GM12891 (cell line): ENCODE results near the gene HMGCL.

Experiments
- PAX5 ChIP-seq: IDR thresholded peaks from 2 replicates; pipeline ENCODE4 v1.6.1; 2011; ENCODE audit warnings: low read length, moderate library complexity, mild to moderate bottlenecking; ENCODE audit not compliant: insufficient read depth, severe bottlenecking
- POLR2A ChIP-seq: IDR thresholded peaks from 2 replicates; pipeline ENCODE4 v1.6.1; 2011; ENCODE audit warnings: low read depth, low read length, control low read depth
- POLR2AphosphoS5 ChIP-seq: IDR thresholded peaks from 2 replicates; pipeline ENCODE4 v1.6.1; 2011; ENCODE audit warnings: low read depth, low read length, control low read depth
- POU2F2 ChIP-seq: IDR thresholded peaks from 2 replicates; pipeline ENCODE4 v1.6.1; 2011; ENCODE audit warnings: low read depth, mild to moderate bottlenecking, control low read depth, low read length, moderate library complexity
- SPI1 ChIP-seq: IDR thresholded peaks from 2 replicates; pipeline ENCODE4 v1.6.1; 2011; ENCODE audit warnings: low read depth, low read length, control low read depth
- TAF1 ChIP-seq: IDR thresholded peaks from 2 replicates; pipeline ENCODE4 v1.6.1; 2011; ENCODE audit warnings: low read depth, low read length, control low read depth

DNA sequence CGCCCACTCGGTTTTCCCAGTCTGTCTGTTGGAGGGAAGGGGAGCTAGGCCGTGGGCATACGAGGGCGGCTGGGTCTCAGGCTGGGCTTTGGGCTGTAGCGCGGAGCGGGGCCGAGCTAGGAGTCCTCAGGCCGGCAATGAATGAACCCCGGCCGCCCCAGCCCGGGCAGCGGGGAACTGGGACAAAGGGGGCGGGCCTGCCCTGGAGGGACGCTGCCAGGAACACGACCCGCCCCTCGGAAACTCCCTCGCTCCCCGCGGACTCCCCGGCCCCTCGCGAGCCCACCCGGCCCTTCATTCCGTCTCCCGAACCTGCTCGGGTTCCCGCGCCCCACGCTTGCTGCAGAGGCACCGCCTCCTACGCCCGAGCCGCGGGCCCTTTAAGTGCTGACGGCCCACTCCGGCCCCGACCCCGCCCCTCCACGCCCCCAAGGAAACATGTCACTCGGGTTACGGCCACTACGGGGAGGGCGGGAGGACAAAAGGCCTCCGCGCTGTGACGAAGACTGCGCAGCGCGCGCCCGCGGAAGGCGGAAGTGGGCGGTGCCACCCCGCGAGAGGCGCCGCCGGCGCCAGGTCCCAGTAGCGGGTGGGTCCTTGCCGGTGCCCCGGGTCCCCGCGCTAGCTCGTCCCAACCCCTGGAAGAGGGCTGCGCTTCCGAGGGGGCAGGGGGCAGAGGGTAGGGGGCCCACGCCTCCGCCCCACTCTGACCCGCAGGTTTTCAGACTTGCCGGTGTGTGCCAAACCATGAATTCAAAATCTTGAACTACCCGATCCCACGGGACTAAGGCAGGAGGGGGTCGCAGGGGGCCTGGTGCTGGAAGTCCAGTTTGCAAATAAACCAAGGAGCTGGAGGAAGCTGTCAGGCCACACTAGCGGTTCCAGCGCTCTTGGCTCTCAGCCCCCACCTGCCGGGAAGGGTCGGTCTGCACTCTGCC, 24.6 kb downstream of the HMGCL start, which contains the start of gene GALE:
- TF ChIP-seq POLR2AphosphoS5 = peak; percentile 71; the same call in 1 of the 2 replicates
- peak; percentile 79 for TF ChIP-seq POLR2A
- peak; percentile 70; the same call in 1 of the 2 replicates for TF ChIP-seq TAF1
- peak; percentile 80 for TF ChIP-seq SPI1
- no peak for TF ChIP-seq PAX5
- peak; percentile 63; the same call in 1 of the 2 replicates for TF ChIP-seq POU2F2
